HG02623 (cell line): ENCODE results near the gene TMEM35B.
"Not testable (repeated sequence)": the region's sequence is repeated elsewhere in the genome, so short reads cannot be mapped to it uniquely, and the experiment has no call there.

ENCODE experiments used
- ATAC-seq: cut with Tn5 transposase; IDR thresholded peaks from one replicate; pipeline ENCODE4 v1.9.1; 2021; ENCODE audit warnings: moderate library complexity; ENCODE audit not compliant: unreplicated experiment

TMEM35B gene

DNA sequence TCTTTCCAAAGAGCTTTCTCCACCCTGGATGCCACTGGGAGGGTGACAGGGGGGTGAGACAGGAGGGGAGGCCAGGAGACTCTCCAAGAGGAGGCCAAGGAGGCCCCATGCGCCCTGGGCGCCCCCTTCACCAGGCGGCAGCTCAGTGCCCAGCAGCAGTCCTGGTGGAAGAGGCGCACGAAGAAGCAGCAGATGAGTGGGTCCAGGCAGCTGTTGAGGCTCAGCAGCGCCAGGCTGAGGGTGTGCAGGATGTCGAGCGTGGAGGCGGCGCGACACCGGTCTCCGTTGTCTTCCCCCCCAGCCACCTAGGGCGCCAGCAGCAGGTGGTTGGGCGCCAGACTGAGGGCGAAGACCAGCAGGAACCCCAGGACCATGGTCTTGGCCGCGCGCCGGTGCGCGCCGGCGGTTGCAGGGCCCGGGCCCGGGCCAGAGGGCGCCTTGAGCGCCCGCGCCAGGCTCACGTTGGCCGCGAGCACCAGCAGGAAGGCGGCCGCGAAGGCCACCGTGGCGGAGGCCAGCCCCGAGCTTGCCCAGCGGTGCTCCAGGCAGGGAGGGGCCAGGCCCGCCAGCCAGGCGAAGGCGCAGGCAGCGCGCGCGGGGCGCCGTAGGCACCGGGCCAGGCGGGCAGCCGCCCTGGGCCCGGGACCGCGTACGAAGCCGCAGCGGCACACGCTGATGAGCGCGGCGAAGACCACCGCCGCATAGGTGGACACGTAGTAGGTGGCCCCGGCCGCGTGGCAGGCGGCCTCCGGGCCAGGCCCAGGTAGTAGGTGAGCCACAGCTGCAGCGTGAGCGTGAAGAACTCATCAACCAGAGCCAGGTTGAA lies 8.6 kb downstream of the TMEM35B start:
- no peak for ATAC-seq

GRCh38 chr1:34975771-34976170 lies 9.4 kb downstream of the TMEM35B start:
- no peak for ATAC-seq

- no peak for ATAC-seq
Measured at GRCh38 chr1:34975338-34975737, 9.8 kb downstream of the TMEM35B start.

- ATAC-seq = no peak
Measured at GRCh38 chr1:34974626-34975025, 10.5 kb downstream of the TMEM35B start.

GRCh38 chr1:34973326-34973725 lies 11.8 kb downstream of the TMEM35B start:
- no peak for ATAC-seq

GRCh38 chr1:34970829-34971228 lies 14.3 kb downstream of the TMEM35B start:
- no peak for ATAC-seq

GRCh38 chr1:34970220-34970735 lies 14.9 kb downstream of the TMEM35B start:
- ATAC-seq = no peak

DNA sequence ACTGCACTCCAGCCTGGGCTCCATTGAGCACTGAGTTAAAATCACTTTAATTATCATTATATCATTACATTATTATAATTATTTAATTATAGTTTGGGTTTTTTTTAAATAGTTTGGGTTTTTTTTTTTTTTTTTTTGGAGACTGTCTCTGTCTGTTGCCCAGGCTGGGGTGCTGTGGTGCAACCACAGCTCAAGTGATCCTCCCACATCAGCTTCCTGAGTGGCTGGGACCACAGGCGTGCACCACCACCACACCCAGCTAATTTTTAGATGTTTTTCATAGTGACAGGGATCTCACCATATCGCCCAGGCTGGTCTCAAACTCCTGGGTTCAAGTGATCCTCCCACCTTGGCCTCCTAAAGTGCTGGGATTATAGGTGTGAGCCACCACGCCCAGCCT lies 16.9 kb downstream of the TMEM35B start:
- not testable (repeated sequence) for ATAC-seq

DNA sequence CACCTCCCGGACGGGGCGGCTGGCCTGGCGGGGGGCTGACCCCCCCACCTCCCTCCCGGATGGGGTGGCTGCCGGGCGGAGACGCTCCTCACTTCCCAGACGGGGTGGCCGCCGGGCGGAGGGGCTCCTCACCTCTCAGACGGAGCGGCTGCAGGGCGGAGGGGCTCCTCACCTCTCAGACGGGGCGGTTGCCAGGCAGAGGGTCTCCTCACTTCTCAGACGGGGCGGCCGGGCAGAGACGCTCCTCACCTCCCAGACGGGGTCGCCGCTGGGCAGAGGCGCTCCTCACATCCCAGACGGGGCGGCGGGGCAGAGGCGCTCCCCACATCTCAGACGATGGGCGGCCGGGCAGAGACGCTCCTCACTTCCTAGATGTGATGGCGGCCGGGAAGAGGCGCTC lies 17.5 kb downstream of the TMEM35B start:
- ATAC-seq = not testable (repeated sequence)

GRCh38 chr1:34965597-34965996 lies 19.6 kb downstream of the TMEM35B start:
- no peak for ATAC-seq

DNA sequence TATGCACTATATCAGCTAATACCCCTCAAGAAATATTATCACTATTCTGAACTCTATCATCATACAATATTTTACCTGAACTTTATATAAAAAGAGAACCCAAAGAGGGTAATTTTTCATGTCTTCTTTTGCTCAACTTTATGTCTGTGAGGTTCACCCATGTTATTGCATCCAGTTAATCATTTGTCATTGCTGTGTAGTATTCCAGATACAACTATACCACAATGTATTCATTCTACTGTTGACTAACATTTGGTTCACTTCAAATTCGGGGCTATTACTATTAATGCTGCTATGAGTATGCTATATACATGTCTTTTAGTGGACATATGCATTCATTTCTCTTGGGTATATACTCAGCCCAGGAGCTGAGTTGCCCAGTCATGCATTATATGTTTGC lies 34.7 kb downstream of the TMEM35B start:
- no peak for ATAC-seq

DNA sequence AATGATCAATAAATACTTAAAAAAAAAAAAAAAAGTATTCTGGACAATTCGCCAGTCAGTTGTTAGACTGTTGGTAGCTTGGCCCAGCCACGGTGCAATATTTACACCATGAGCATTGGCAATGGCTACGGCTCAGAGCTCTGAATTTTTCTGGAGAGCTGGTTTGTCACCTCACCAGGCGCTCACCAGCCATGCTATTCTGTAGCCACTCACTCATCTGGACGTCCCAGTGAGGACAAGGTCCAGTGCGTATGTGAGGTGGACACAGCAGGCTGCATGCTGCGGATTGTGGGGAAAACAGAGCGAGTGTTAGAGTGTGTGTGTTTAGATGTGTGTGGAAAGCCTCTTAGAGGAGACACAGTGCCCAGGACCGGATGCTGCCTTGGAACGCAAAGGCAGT lies 36.4 kb downstream of the TMEM35B start:
- not testable (repeated sequence) for ATAC-seq

DNA sequence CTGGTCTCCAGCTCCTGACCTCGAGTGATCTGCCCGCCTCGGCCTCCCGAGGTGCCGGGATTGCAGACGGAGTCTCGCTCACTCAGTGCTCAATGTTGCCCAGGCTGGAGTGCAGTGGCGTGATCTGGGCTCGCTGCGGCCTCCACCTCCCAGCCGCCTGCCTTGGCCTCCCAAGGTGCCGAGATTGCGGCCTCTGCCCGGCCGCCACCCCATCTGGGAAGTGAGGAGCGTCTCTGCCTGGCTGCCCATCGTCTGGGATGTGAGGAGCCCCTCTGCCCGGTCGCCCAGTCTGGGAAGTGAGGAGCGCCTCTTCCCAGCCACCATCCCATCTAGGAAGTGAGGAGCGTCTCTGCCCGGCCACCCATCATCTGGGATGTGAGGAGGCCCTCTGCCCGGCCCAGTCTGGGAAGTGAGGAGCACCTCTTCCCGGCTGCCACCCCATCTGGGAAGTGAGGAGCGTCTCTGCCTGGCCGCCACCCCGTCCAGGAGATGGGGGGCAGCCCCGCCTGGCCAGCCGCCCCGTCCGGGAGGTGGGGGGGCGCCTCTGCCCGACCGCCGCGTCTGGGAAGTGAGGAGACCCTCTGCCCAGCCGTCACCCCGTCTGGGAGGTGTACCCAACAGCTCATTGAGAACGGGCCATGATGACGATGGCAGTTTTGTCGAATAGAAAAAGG lies 37.4 kb downstream of the TMEM35B start:
- not testable (repeated sequence) for ATAC-seq

- no peak for ATAC-seq
Measured at GRCh38 chr1:34946211-34946610, 38.9 kb downstream of the TMEM35B start.

DNA sequence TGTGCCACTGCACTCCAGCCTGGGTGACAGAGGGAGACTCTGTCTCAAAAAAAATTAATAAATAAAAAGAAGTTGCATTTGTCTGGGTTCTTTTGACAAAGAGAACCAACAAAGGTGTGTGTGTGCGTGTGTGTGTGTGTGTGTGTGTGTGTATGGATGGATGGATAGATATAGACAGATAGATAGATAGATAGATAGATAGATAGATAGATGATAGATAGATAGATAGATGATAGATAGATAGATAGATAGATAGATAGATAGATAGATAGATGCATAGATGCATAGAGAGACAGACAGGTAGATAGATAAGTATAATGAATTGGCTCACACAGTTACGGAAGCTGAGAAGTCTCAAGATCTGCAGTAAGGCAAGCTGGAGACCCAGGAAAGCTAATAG lies 43.3 kb downstream of the TMEM35B start:
- not testable (repeated sequence) for ATAC-seq
